ENCODE data around the gene DDX10. TPM values are rescaled to one million over a fixed set of nuclear protein-coding genes. Genes with fewer than 3 reads are reported as not detected.

Gene DDX10
- total and polyA plus RNA-seq, 2 experiments from 2014 or later, result 32.4 to 37.8 TPM

DNA sequence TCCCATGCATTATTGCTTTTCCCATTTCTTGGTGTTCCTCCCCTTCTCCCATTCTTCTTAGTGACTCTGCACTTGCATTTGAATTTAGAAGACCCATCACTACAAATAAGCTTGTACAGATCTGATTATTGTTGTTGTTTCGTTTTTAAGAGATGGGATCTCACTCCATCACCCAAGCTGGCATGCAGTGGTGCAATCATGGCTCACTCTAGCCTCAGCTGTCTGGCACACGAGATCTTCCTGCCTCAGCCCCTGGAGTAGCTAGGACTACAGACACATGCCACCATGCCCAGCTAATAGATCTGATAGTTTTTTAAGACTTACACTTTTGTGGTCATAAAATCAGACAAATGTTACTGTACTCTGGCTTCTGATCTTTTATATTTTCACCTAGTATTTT is 252.1 kb downstream of the DDX10 start (continued):
- TF ChIP-seq CTCF (conservative IDR thresholded peaks at IDR 0.05; ENCODE audit: low read depth in 2 of 2), result no peak
- no peak for TF ChIP-seq JUNB (IDR thresholded peaks at IDR 0.05; ENCODE audit: unreplicated experiment)
- TF ChIP-seq ZNF331 (CRISPR knock-in tag; IDR thresholded peaks at IDR 0.05; ENCODE audit: low read depth), result no peak
- TF ChIP-seq POLR2AphosphoS5 (IDR thresholded peaks at IDR 0.05; ENCODE audit: low read depth), result no peak
- TF ChIP-seq ZNF114 (CRISPR knock-in tag; IDR thresholded peaks at IDR 0.05), result no peak
- no peak for TF ChIP-seq CREB1 (CRISPR knock-in tag; IDR thresholded peaks at IDR 0.05; ENCODE audit: low read depth)

DNA sequence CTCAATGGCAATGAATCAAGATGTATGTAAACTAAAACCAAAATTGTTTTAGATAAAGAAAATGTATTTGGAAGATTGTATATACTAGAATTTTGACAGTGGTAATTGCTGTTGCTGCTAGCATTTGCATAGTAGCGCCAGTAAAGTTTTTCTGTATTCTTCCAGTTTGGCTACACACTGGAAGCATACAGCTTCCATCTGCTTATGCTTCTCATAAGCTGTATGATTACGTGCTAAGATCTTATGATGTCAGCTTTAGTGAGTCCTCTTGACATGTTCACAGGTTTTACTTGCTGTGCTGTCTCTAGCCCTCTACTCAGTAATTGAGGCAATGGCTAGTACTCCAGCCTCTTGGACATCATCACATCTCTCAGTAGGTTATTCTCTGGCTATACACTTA is 256.3 kb downstream of the DDX10 start:
- no peak overlapping the region for H2AFZ ChIP-seq
- no peaks in the 10 kb centered on the region for H3K36me3 Mint-ChIP-seq (ENCODE audit: low read depth)
- H3K4me3 ChIP-seq, result no peak overlapping the region
- ATAC-seq (no peak), DNase-seq (ENCODE audit: low spot score) (no peak)
- no peaks in the 10 kb centered on the region for H3K9me3 Mint-ChIP-seq
- H3K27ac ChIP-seq (ENCODE audit: low read depth), result no peak overlapping the region
- H3K4me3 Mint-ChIP-seq, result no peak overlapping the region
- no peaks in the 10 kb centered on the region for H3F3A ChIP-seq (replicated peaks; ENCODE audit: low read depth)
- no peaks in the 10 kb centered on the region for H3K9me2 ChIP-seq (ENCODE audit: insufficient read depth)
- H3K4me1 ChIP-seq (ENCODE audit: insufficient read depth), result no peaks in the 10 kb centered on the region
- no peak overlapping the region for H3K27ac Mint-ChIP-seq
- H3K79me2 ChIP-seq (replicated peaks; ENCODE audit: insufficient read depth), result no peaks in the 10 kb centered on the region
- H3K27me3 ChIP-seq (ENCODE audit: insufficient read depth), result no peaks in the 10 kb centered on the region
- H4K20me1 ChIP-seq (replicated peaks; ENCODE audit: insufficient read depth), result no peaks in the 10 kb centered on the region
- no peak overlapping the region for H3K4me2 ChIP-seq
- peaks cover 4% of the 10 kb centered on the region; the same call in 2 of the 3 replicates for H3K4me1 Mint-ChIP-seq
- no peaks in the 10 kb centered on the region for H3K27me3 Mint-ChIP-seq (ENCODE audit: insufficient read depth, low read depth, poor library complexity)
- no peaks in the 10 kb centered on the region; the same call in 1 of the 2 replicates for H3K36me3 ChIP-seq (ENCODE audit: insufficient read depth)
- TF ChIP-seq, protein P1, sequence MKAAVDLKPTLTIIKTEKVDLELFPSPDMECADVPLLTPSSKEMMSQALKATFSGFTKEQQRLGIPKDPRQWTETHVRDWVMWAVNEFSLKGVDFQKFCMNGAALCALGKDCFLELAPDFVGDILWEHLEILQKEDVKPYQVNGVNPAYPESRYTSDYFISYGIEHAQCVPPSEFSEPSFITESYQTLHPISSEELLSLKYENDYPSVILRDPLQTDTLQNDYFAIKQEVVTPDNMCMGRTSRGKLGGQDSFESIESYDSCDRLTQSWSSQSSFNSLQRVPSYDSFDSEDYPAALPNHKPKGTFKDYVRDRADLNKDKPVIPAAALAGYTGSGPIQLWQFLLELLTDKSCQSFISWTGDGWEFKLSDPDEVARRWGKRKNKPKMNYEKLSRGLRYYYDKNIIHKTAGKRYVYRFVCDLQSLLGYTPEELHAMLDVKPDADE (IDR thresholded peaks at IDR 0.05), result no peak
- no peak for TF ChIP-seq ZNF331 (CRISPR knock-in tag; IDR thresholded peaks at IDR 0.05; ENCODE audit: low read depth)
- TF ChIP-seq NANOG (IDR thresholded peaks at IDR 0.05; ENCODE audit: borderline replicate concordance), result no peak
- TF ChIP-seq POLR2AphosphoS5 (IDR thresholded peaks at IDR 0.05; ENCODE audit: low read depth), result no peak
- TF ChIP-seq ZNF114 (CRISPR knock-in tag; IDR thresholded peaks at IDR 0.05), result no peak
- no peak for TF ChIP-seq CTCF (conservative IDR thresholded peaks at IDR 0.05; ENCODE audit: low read depth in 2 of 2)
- no peak for TF ChIP-seq EZH2phosphoT487 (IDR thresholded peaks at IDR 0.05; ENCODE audit: unreplicated experiment)
- TF ChIP-seq JUNB (IDR thresholded peaks at IDR 0.05; ENCODE audit: unreplicated experiment), result no peak
- no peak for TF ChIP-seq REST (IDR thresholded peaks at IDR 0.05; ENCODE audit: unreplicated experiment)
- no peak for TF ChIP-seq EZH2 (IDR thresholded peaks at IDR 0.05; ENCODE audit: low read depth, unreplicated experiment)
- TF ChIP-seq STAT1 (IDR thresholded peaks at IDR 0.05; ENCODE audit: unreplicated experiment), result no peak
- TF ChIP-seq CREB1 (CRISPR knock-in tag; IDR thresholded peaks at IDR 0.05; ENCODE audit: low read depth), result no peak
